Measurements from ENCODE around the gene ARHGAP4.

DNA sequence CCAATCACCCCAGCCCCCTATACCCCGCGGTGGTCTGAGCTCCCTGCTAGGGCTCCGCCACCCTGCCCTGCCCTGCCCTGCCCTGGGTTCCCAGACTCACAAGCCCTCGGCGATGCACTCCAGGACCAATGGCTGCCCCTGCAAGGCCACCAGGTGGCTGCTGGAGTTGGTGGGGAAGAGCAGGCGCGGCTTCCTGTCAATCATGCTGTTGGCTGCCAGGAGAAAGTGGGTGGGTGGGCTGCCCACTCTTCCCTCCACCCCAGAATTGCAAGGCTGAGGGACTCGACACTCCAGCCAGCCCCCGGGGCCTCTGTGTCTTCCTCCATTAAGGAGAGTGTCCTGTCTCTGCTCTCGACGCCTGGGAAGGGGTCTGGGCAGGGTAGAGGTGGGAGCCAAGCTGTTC, 55.8 kb downstream of the ARHGAP4 start:
- TF ChIP-seq RAD21 (IDR thresholded peaks at IDR 0.05; ENCODE audit: low read length), result no peak
- no peak for TF ChIP-seq POLR2A (IDR thresholded peaks at IDR 0.05; ENCODE audit: low read depth, low read length)
- no peak for TF ChIP-seq SMC3 (IDR thresholded peaks at IDR 0.05; ENCODE audit: low read depth, low read length)
- TF ChIP-seq, protein P1, sequence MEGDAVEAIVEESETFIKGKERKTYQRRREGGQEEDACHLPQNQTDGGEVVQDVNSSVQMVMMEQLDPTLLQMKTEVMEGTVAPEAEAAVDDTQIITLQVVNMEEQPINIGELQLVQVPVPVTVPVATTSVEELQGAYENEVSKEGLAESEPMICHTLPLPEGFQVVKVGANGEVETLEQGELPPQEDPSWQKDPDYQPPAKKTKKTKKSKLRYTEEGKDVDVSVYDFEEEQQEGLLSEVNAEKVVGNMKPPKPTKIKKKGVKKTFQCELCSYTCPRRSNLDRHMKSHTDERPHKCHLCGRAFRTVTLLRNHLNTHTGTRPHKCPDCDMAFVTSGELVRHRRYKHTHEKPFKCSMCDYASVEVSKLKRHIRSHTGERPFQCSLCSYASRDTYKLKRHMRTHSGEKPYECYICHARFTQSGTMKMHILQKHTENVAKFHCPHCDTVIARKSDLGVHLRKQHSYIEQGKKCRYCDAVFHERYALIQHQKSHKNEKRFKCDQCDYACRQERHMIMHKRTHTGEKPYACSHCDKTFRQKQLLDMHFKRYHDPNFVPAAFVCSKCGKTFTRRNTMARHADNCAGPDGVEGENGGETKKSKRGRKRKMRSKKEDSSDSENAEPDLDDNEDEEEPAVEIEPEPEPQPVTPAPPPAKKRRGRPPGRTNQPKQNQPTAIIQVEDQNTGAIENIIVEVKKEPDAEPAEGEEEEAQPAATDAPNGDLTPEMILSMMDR (conservative IDR thresholded peaks at IDR 0.05; ENCODE audit: low read depth, low read length), result no peak

Measured in IMR-90 (cell line).